Hepatocyte (in vitro differentiated cells): ENCODE measurements around the gene POTEJ.
"Not testable (repeated sequence)": the region's sequence is repeated elsewhere in the genome, so short reads cannot be mapped to it uniquely, and the experiment has no call there.

Experiments used
- EZH2 ChIP-seq: fragments of 200-600 bp; sonication (generic); IDR thresholded peaks from 2 replicates; pipeline ENCODE4 v1.6.1; 2016; ENCODE audit warnings: antibody characterized with exemption, mild to moderate bottlenecking, borderline replicate concordance
- EZH2phosphoT487 ChIP-seq: fragments of 200-600 bp; sonication (generic); IDR thresholded peaks from one replicate; pipeline ENCODE4 v1.6.1; 2018; ENCODE audit warnings: antibody characterized with exemption, mild to moderate bottlenecking, low read depth, moderate library complexity; ENCODE audit not compliant: unreplicated experiment, severe bottlenecking
- TF ChIP-seq, protein P1 (sequence below): fragments of 200-600 bp; sonication (generic); IDR thresholded peaks from 2 replicates; pipeline ENCODE4 v1.5.1; 2016; ENCODE audit warnings: antibody characterized with exemption, mild to moderate bottlenecking; ENCODE audit not compliant: poor library complexity

GRCh38 chr2:130583582-130583981 is 27.7 kb upstream of the POTEJ start:
- TF ChIP-seq, protein P1, sequence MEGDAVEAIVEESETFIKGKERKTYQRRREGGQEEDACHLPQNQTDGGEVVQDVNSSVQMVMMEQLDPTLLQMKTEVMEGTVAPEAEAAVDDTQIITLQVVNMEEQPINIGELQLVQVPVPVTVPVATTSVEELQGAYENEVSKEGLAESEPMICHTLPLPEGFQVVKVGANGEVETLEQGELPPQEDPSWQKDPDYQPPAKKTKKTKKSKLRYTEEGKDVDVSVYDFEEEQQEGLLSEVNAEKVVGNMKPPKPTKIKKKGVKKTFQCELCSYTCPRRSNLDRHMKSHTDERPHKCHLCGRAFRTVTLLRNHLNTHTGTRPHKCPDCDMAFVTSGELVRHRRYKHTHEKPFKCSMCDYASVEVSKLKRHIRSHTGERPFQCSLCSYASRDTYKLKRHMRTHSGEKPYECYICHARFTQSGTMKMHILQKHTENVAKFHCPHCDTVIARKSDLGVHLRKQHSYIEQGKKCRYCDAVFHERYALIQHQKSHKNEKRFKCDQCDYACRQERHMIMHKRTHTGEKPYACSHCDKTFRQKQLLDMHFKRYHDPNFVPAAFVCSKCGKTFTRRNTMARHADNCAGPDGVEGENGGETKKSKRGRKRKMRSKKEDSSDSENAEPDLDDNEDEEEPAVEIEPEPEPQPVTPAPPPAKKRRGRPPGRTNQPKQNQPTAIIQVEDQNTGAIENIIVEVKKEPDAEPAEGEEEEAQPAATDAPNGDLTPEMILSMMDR = not testable (repeated sequence)
- TF ChIP-seq EZH2, EZH2phosphoT487: not testable (repeated sequence)
